TTC549 (cell line): ENCODE results near the gene SOX10.

ENCODE experiments used
- FAIRE-seq: peaks from 2 replicates; lab custom pipeline; 2012; peaks lifted over from hg19 to GRCh38; lab: Jason Lieb, UNC

SOX10 gene

GRCh38 chr22:38016182-38017151 is 32.1 kb upstream of the SOX10 start:
- FAIRE-seq: no peak

DNA sequence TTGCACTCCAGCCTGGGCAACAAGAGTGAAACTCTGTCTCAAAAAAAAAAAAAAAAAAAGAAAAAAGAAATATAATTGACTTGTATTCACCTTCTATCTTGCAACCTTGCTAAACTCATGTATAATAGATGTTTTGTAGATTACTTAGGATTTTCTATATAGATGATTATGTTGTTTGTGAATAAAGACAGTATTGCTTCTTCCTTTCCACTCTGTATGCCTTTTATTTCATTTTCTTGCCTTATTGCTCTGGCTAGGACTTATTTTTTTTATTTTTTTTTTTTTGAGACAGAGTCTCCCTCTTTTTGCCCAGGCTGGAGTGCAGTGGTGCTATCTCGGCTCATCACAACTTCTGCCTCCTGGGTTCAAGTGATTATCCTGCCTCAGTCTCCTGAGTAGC is 29.7 kb upstream of the SOX10 start:
- no peak for FAIRE-seq

GRCh38 chr22:38012604-38013072 is 28.3 kb upstream of the SOX10 start:
- FAIRE-seq: no peak

DNA sequence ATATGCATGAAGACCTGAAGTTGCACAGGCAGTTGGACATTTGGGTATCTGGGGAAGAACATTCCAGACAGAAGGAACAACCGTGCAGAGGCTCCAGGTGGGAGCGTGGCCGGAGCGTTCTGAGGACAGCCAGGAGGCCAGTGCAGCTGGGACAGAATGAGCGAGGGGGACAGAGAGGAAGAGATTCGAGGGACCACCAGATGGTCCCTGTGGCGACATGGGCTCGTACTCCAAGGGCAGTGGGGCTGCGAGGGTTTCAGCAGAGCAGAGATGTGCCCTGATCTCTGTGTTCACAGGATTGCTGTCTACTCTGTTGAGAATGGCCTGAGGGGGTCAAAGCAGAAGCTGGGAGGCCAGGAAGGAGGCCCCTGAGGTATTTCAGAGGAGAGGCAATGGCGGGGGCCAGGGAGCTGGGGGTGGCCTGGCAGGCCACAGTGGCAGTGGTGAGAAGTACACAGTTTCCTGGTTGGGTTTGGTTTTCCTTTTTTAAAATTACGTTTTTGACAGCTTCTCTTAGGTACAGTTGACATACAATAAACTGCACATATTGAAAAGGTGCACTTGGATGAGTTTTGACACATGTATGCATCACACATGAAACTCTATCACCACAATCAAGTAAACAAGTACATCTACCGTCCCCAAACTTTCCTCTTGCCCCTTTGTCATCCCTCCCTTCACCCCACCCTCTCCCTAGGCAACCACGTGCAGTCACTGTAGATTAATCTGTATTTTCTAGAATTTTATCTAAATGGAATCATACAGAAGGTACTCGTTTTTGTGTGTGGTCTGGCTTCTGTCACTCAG is 24.8 kb upstream of the SOX10 start:
- FAIRE-seq: no peak

- no peak for FAIRE-seq
Observed at GRCh38 chr22:38007330-38007902, 23.1 kb upstream of the SOX10 start.

DNA sequence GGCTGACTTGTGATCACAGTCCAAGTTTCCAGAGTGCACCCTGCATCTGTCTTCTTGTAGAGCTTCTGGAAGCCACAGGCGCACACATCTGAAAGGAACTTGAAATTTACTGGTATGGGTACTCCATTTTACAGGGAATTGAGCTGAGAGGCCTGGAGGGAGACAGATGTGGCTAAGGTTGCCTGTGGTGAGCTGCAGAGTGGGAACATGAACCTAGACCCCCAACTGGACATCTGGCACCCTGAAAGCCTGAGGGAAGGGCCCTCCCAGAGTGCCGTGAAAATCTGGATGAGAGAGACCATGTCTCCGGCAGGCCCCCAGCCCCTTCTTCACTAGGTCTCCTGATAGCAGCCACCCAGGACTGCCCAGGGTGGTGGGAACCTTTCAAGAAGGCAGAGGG is 22.6 kb upstream of the SOX10 start:
- FAIRE-seq: no peak

DNA sequence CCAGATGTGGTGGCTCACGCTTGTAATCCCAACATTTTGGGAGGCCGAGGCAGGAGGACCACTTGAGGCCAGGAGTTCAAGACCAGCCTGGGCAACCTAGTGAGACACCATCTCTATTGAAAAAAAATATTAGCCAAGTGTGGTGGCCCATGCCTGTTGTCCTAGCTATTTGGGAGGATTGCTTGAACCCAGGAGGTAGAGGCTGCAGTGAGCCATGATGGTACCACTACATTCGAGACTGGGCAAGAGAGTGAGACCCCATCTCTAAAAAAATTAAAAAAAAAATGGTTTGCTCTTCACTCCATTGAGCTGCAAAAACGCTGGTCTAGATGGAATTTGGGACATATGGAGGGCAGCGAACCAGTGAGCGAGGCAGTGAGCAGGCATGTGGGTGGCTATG is 21.6 kb upstream of the SOX10 start:
- no peak for FAIRE-seq

DNA sequence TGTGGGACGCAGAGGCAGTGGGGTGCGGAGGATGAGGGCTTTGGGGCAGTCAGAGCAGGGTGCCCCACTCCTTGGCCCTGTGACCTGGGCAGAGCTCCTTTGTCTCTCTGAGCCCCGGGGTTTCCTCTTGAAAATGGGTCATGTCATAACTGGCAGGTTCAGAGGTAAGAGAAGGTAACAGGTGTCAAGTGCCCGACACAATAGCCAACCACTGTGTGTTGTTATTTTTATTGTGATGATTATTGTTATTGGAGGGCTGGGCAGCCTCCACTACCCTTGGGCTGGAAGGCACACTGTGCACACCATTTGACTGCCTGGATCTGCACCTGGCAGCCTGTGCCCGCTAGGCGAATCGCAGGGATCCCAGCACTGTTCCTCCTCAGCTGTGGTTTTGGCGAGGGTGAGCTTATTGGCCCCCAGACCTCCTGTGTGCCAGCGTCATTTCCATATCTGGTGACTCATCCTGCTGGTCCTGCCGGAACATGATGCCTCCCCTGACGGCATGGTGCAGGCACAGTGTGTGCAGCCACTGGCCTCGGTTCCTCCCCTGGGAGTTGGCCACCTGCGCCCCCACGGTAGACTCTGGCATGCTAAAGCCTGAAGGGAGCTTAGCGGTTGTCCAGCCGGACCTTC is 15.4 kb upstream of the SOX10 start:
- FAIRE-seq: no peak

DNA sequence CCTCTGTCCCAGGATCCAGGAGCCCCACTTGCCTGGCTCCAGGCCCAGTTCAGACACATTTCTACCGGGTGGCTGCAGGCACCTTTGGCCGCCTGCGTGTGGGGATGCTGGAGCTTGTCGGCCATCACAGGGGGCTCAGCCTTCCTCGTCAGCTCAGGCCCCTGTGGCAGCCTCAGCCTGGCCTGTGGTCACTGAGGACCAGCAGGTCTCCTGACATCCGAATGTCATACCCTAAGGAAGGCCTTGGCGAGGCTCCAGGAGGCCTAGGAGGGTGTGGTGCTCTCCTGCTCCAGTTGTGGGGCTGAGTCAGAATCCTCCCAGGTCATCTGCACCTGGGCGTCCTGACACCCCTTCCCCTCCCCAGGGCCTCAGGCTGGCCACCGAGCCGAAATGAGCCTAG is 14.9 kb upstream of the SOX10 start:
- FAIRE-seq: no peak

DNA sequence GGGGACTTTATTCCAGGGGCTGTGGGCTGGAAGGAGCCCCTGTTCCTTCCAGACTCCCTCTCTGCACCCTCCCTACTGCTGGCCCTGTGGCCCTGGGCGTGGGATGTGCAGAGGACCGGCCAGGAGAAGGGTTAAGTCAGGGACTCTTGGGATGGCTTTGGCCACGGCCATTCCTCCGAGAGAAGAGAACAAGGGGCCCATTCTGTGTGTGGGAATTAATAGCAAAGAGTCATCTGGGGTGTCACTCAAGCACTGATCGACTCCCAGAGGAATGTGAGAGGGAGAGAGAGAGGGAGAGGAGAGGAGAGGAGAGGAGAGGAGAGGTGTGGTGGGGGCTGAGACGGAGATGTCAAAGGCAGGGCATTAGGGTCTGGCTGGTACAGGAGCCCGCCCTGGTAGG is 14.2 kb upstream of the SOX10 start:
- no peak for FAIRE-seq

- FAIRE-seq: no peak
Observed at GRCh38 chr22:37996515-37997246, 12.3 kb upstream of the SOX10 start.

DNA sequence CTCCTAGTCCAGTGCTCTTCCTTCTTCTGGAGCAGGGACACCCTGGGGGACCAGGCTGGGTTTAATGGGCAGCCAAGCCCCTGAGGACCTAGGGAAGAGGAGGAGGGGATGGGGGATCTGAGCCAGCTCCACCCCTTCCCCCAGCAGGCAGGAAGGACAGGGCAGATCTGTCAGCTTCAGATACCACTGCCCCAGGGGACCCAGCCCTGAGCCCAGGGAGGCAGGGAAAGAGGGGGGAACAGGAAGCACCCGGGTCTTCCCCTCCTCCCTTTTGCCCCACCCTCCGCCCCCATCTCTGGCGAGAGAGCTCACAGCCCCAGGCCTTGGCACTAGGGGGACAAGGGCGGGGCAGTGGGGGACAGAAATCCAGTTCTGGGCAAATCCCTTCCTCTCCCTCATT is 11.7 kb upstream of the SOX10 start:
- no peak for FAIRE-seq

DNA sequence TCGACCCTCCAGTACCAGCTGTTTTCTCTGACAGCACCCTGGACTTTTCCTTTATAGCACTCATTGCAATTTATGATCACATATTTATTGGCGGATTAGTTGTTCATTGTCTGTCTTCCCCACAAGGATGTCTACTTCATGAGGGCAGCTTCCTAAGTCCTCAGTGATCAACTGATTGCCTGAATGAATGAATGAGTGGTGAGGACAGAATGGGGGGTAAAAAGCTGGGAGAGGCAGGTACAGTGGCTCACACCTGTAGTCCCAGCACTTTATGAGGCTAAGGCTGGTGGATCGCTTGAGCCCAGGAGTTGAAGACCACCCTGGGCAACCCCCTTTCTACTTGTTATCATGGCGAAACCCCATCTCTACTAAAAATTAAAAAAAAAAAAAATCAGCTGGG is 11.1 kb upstream of the SOX10 start:
- FAIRE-seq: no peak

GRCh38 chr22:37994982-37995381 is 10.6 kb upstream of the SOX10 start:
- FAIRE-seq: no peak

- FAIRE-seq: no peak
Observed at GRCh38 chr22:37994049-37994448, 9.7 kb upstream of the SOX10 start.

GRCh38 chr22:37991731-37992442 is 7.5 kb upstream of the SOX10 start:
- no peak for FAIRE-seq

- no peak for FAIRE-seq
Observed at GRCh38 chr22:37990862-37991261, 6.5 kb upstream of the SOX10 start.

DNA sequence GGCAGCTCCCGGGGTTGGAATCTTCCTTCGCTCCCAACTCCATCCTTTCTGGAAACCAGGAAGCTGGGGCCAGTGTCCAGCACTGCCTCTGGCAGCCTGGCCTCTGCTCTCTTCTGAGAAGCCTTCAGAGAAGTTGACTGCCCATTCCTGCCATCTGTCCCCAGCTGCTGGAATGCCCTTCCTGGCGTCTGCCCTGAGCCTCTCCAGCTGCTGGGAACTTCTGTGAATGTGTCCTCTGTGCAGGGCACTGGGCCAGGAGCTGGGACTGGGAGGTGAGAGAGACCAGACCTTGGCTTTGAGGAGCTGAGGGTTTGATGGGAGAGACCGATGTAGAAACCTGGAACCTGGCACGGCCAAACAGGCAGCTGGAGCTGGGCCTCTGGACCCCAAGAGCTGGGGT is 5.9 kb upstream of the SOX10 start:
- no peak for FAIRE-seq

DNA sequence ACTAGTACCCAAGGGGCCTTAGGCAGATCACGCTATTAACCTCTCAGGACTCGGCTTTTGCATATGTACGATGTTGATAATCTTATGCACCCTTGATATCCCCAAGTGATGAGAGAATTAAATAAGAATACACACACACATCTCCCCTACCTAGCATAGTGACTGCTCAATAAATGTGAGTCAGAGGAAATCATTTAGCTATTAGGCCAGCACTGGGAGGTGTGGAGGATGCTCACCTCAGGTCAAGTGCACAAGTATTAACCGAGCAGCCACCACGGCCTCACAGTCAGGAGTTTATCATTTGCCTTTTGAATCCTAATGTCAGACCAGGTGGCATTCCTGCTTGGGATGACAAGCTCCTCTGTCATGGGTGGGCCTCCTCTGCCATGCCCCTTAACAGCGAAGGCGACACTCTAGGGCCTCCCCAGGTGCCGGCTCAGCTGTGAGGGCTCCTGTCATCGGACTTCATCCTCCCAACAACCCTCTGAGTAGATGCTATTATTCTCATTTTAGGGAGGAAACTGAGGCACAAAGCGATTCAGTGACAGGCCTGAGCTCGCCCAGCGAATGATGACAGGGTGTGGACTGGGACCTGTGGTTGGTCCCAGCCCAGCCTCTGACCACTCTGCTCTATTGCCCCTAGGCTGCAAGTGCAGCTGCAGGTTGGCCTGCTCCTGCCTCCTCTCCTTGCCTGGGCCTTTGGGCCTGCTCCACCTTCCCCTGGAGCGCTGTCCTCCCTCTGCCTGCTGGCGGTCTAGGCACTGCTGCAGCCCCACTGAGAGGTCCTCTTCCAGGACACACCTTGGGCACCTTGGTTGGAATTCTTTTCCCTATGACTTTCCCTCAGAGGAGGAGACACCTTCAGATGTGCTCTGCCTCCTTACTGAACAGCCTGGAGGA is 5.0 kb upstream of the SOX10 start:
- FAIRE-seq: no peak

DNA sequence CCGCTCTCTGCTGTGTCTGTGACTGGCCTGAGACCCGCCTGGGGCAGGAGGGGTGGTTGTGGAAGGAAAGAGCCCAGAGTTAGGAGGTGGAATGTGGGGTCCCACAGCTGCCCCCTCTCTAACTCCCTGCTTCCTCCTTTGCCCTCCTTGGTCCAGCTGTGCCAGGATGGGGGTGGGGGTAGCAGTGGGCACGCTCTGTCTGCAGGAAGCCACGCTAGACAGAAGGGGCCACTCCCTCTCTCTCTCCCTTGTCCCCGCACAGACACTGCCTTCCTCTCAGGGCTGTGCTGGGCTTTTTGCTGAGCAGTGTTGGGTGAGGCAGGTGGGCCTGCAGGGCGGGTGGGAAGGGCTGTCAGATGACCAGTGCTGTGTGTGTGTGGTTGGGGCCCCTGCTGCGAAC is 2.0 kb upstream of the SOX10 start:
- no peak for FAIRE-seq
